Measurements from ENCODE around the gene DOCK2. TPM values are rescaled to one million over a fixed set of nuclear protein-coding genes. Genes with fewer than 3 reads are reported as not detected.

DOCK2 gene
- total and polyA plus RNA-seq, 2 of the 8 experiments (the other 6 are each of a cell fraction or from before 2014, with no cell fraction given), result 3.9 to 5.7 TPM

DNA sequence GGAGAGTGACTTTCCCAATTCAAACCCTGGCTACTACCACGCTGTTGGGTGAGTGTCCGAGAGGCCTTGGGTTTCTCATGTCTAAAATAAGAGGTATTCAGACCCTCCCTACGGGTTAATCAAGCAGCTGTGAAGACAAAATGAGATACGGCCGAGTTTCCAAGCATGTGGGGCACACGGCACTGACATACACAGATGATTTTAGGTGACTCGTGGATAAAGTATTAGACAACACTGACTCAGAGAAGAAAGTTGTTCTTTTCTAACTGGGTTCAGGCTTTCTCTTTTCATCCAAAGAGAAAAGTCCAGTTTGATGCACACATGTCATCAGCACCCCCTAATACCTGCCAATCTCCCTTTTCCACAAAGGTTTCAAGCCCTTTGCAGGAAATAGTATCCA, 484.2 kb downstream of the DOCK2 start:
- TF ChIP-seq POLR2AphosphoS5 (IDR thresholded peaks at IDR 0.05; ENCODE audit: low read depth, low read length) (no peak), SP2 (IDR thresholded peaks at IDR 0.05; ENCODE audit: low read length) (no peak)
- TF ChIP-seq, protein P1, sequence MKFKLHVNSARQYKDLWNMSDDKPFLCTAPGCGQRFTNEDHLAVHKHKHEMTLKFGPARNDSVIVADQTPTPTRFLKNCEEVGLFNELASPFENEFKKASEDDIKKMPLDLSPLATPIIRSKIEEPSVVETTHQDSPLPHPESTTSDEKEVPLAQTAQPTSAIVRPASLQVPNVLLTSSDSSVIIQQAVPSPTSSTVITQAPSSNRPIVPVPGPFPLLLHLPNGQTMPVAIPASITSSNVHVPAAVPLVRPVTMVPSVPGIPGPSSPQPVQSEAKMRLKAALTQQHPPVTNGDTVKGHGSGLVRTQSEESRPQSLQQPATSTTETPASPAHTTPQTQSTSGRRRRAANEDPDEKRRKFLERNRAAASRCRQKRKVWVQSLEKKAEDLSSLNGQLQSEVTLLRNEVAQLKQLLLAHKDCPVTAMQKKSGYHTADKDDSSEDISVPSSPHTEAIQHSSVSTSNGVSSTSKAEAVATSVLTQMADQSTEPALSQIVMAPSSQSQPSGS (IDR thresholded peaks at IDR 0.05; ENCODE audit: low read length), result no peak
- TF ChIP-seq, protein P2, sequence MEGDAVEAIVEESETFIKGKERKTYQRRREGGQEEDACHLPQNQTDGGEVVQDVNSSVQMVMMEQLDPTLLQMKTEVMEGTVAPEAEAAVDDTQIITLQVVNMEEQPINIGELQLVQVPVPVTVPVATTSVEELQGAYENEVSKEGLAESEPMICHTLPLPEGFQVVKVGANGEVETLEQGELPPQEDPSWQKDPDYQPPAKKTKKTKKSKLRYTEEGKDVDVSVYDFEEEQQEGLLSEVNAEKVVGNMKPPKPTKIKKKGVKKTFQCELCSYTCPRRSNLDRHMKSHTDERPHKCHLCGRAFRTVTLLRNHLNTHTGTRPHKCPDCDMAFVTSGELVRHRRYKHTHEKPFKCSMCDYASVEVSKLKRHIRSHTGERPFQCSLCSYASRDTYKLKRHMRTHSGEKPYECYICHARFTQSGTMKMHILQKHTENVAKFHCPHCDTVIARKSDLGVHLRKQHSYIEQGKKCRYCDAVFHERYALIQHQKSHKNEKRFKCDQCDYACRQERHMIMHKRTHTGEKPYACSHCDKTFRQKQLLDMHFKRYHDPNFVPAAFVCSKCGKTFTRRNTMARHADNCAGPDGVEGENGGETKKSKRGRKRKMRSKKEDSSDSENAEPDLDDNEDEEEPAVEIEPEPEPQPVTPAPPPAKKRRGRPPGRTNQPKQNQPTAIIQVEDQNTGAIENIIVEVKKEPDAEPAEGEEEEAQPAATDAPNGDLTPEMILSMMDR (IDR thresholded peaks at IDR 0.05; ENCODE audit: control extremely low read depth in 1 of 3, insufficient read depth in 1 of 3, low read depth in 1 of 3, low read length in 3 of 3), result no peak
- no peak overlapping the region for H3K4me3 ChIP-seq (ENCODE audit: extremely low read depth in 1 of 4, insufficient read depth in 2 of 4, low read depth in 3 of 4, low read length in 4 of 4)
- peaks cover 0 to 4% (median 0%) of the 10 kb centered on the region in 4 experiments; a peak in 1 of 7 replicates for H3K4me1 ChIP-seq (replicated peaks in 1 of 4; ENCODE audit: control insufficient read depth in 3 of 4, insufficient read depth in 4 of 4, low read length in 3 of 4)
- H3K14ac ChIP-seq (ENCODE audit: insufficient read length), result no peak overlapping the region
- no peak overlapping the region for H3K56ac ChIP-seq (replicated peaks; ENCODE audit: insufficient read length, low read depth, low read length)
- H2BK120ac ChIP-seq (replicated peaks; ENCODE audit: low read depth, low read length), result no peak overlapping the region
- no peak overlapping the region for H2AK5ac ChIP-seq (ENCODE audit: low read depth, low read length)
- H3K9me3 ChIP-seq (ENCODE audit: insufficient read depth in 2 of 2, low read depth in 1 of 2, low read length in 1 of 2), result no peaks in the 10 kb centered on the region
- no peak for FAIRE-seq
- H3K23ac ChIP-seq (ENCODE audit: insufficient read length), result no peak overlapping the region
- no peaks in the 10 kb centered on the region for H3K23me2 ChIP-seq (ENCODE audit: low read depth, low read length)
- H2BK12ac ChIP-seq (ENCODE audit: low read depth, low read length), result no peak overlapping the region
- no peak overlapping the region for H3K4me2 ChIP-seq (ENCODE audit: insufficient read depth in 1 of 2, low read depth in 2 of 2, low read length in 2 of 2)
- no peaks in the 10 kb centered on the region for H3K79me2 ChIP-seq (ENCODE audit: control insufficient read depth in 1 of 2, insufficient read depth in 2 of 2, low read length in 2 of 2)
- H3K36me3 ChIP-seq (ENCODE audit: control insufficient read depth in 2 of 4, insufficient read depth in 4 of 4, low read length in 3 of 4), result no peaks in the 10 kb centered on the region; a peak in 1 of 8 replicates
- no peak for DNase-seq (ENCODE audit: low read depth in 1 of 2, low spot score in 2 of 2)
- no peak overlapping the region for H2BK15ac ChIP-seq (ENCODE audit: low read length)
- H3K4ac ChIP-seq (replicated peaks; ENCODE audit: insufficient read length, low read depth, low read length), result no peak overlapping the region
- no peaks in the 10 kb centered on the region for H4K20me1 ChIP-seq (replicated peaks in 1 of 2; ENCODE audit: control insufficient read depth in 1 of 2, insufficient read depth in 2 of 2, low read length in 2 of 2)
- no peak overlapping the region for H4K91ac ChIP-seq (replicated peaks; ENCODE audit: insufficient read length, low read length)
- H4K5ac ChIP-seq (ENCODE audit: insufficient read length, low read depth, low read length), result no peak overlapping the region
- no peaks in the 10 kb centered on the region for H3K79me1 ChIP-seq (ENCODE audit: low read depth, low read length)
- H3K27me3 ChIP-seq (replicated peaks in 1 of 4; ENCODE audit: control insufficient read depth in 3 of 4, extremely low read depth in 1 of 4, insufficient read depth in 3 of 4, low read length in 3 of 4), result no peaks in the 10 kb centered on the region
- no peak overlapping the region for H2BK20ac ChIP-seq (ENCODE audit: low read length)
- H3K18ac ChIP-seq (ENCODE audit: extremely low read depth, low read length), result no peak overlapping the region
- H3K9ac ChIP-seq (replicated peaks in 1 of 4; ENCODE audit: extremely low read depth in 1 of 4, low read depth in 3 of 4, low read length in 3 of 4), result no peak overlapping the region
- ChIA-PET CTCF (ENCODE audit: partially characterized antibody) (interaction anchor here (1.5 to 2.3 kb wide), 4 partner anchors 8 to 141 kb away, joined by 3 to 7 read pairs (median 6); partner anchors contain the start of gene INSYN2B), POLR2A (ENCODE audit: partially characterized antibody) (no interaction called here)
- H4K8ac ChIP-seq (ENCODE audit: extremely low read depth, insufficient read depth, low read length), result no peak overlapping the region
- WGBS, 2 experiments (ENCODE audit: extremely low coverage in 1 of 2, insufficient coverage in 1 of 2, insufficient read length in 1 of 2, insufficient replicate concordance in 2 of 2, low coverage in 1 of 2, low lambda C conversion rate in 2 of 2, missing lambda C conversion rate in 1 of 2), result 92% methylated on average over 7 of the region's 7 CpGs; no CpG with 5 or more reads in 1 of the 2 experiments
- peak overlapping the region; percentile 59; the same call in 1 of the 2 replicates for H2AFZ ChIP-seq (ENCODE audit: low read length)
- H3K27ac ChIP-seq (ENCODE audit: low read depth, low read length), result no peak overlapping the region
- H2BK5ac ChIP-seq (ENCODE audit: low read depth, low read length), result no peak overlapping the region
